ENCODE data around the gene SGMS2.

GRCh38 chr4:107809210-107809609, 15.5 kb upstream of the SGMS2 start:
- no peak for TF ChIP-seq ZNF232 (CRISPR knock-in tag; IDR thresholded peaks at IDR 0.05)
- no peak for TF ChIP-seq CTCF (IDR thresholded peaks at IDR 0.05)
- TF ChIP-seq MLX (CRISPR knock-in tag; IDR thresholded peaks at IDR 0.05) = no peak
- TF ChIP-seq TEAD1 (CRISPR knock-in tag; IDR thresholded peaks at IDR 0.05) = no peak
- no peak for TF ChIP-seq USF1 (CRISPR knock-in tag; IDR thresholded peaks at IDR 0.05)
- TF ChIP-seq CREB1 (CRISPR knock-in tag; IDR thresholded peaks at IDR 0.05) = no peak
- no peak for TF ChIP-seq NR1H2 (CRISPR knock-in tag; IDR thresholded peaks at IDR 0.05)
- TF ChIP-seq ZBTB43 (CRISPR knock-in tag; IDR thresholded peaks at IDR 0.05) = no peak
- no peak for TF ChIP-seq PREB (CRISPR knock-in tag; IDR thresholded peaks at IDR 0.05; ENCODE audit: borderline replicate concordance)
- TF ChIP-seq HMGXB4 (CRISPR knock-in tag; IDR thresholded peaks at IDR 0.05) = no peak
- TF ChIP-seq NFE2L1 (CRISPR knock-in tag; IDR thresholded peaks at IDR 0.05) = no peak
- no peak for TF ChIP-seq ZNF121 (CRISPR knock-in tag; IDR thresholded peaks at IDR 0.05)
- no peak for TF ChIP-seq TCF7 (CRISPR knock-in tag; IDR thresholded peaks at IDR 0.05; ENCODE audit: low read depth)
